GM19238 (cell line): Measurements from ENCODE around the gene HOXD12.

Experiments
- DNase-seq: peaks from one replicate; pipeline ENCODE4 v3.0.0; 2011; ENCODE audit warnings: low spot score; ENCODE audit not compliant: insufficient read length

The HOXD12 gene

DNA sequence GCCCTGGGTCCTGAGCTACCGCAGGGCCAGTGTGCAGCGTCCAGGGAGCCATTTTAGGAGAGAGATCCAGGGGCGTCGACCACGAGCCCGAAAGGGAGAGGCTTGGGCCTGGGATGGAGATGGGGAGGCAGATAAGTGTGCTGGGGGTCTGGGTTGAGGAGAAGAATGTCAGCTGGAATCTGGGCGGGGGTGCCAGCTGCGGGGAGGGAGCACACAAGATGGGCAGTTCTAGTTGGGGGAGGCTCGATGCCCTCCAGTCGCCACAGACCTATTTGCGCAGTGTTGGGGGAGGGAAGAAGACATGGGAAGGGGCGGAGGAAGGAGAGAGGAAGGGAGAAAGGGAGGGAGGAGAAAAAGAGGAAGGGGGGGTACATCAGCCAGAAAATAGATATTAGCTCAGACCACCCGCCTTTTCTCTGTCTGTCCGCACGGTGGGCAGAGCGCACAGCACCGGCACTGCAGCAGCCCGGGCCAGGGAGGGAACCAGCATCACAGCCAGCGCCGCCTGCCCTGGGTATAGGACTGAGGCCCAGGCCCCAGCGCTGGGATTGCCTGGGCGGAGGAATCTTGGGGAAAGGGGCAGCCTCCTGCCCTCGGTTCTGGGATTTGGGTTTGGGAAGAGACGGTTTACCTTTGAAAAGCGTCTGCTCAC, 5.6 kb downstream of the HOXD12 start:
- DNase-seq: no peak

DNA sequence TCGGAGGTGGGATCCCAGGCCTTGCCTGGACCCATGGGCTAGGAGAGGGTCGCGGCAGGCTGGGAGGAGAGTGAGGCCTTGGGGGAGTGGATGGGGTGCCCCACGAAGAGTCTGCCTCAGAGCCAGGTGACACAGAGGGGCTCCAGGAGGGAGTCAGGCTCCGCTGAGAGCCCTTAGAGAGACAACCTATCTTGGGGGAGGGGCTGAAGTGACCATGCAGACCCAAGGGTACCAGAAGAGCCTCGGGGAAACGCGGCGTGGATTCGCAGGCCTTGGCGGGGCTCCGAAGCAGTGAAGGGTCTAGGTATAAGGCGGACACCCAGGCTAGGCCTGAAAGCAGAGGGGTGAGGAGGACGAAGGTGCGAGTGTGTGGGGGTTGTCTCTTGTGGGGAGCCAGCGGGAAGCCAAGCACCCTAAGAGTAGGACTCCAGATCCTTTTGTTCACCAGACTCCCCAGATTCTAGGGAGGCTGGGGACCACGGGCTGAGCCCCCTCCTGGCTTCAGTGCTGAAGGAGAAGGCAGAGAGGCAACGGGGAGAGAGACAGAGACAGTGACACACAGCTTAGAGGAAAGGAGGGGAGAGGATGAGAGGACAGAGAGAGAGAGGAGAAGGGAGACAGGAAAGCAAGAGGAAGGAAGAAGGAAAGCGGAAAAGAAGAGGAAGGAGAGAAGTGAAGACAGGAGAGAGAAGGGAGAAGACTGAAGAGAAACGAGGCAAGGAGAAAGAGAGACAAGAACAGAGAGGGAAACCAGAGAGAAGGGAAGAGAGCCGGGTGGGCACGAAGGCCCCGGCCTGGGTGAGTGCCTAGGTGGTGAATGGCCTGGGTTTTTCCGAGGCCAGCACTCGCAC, 6.4 kb downstream of the HOXD12 start:
- DNase-seq: no peak

DNA sequence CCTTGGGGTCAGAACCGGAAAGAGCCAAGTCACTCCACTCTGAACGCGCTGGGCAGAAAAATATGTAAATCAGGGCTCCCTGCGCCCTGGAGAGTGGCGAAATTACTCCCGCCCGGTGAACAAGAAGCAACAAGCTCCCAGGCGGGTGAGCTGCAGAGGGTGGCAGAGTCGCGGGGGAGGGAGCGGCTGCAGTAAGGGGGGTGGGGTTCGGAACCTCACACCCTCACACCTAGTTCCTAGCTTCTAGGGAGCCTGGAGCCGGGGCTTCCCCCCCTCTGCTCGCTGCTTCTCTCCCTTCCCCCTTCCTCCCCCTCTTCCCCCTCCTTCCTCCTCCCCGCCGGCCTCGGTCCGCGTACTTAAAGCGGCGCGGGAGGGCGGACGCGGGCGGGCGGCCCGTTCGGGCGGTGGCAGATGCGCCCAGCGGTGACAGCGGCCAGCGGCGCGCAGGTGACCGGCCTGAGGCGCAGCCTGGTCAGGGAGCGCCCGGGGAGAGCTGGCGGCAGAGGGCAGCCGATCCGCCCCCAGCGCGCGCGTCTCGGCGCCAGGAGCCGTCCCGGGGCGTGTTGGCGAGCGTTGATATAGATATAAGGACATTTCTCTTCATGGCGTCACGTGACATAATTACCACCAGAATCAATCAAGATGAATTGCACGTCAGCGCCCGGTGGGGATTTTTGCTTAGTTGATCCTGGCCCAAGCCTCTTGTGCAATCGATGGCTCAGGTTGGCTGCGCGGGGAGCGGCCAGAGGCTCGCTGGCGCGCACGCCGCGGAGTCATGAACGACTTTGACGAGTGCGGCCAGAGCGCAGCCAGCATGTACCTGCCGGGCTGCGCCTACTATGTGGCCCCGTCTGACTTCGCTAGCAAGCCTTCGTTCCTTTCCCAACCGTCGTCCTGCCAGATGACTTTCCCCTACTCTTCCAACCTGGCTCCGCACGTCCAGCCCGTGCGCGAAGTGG, 7.3 kb downstream of the HOXD12 start, which contains the start of gene HOXD11:
TSS of gene HOXD11 (plus strand) at position 700 of the 959 bp plus-strand sequence. CDS start at position 776, 76 bp downstream.
- no peak for DNase-seq

- no peak for DNase-seq
Observed at GRCh38 chr2:176107731-176108181, 8.2 kb downstream of the HOXD12 start.

GRCh38 chr2:176109192-176109901, 9.8 kb downstream of the HOXD12 start:
- no peak for DNase-seq

- DNase-seq: no peak
Observed at GRCh38 chr2:176109946-176110345, 10.4 kb downstream of the HOXD12 start.

GRCh38 chr2:176110415-176111308, 11.1 kb downstream of the HOXD12 start:
- no peak for DNase-seq

- DNase-seq: no peak
Observed at GRCh38 chr2:176111309-176111663, 11.7 kb downstream of the HOXD12 start.

GRCh38 chr2:176111846-176112374, 12.3 kb downstream of the HOXD12 start:
- DNase-seq: no peak

DNA sequence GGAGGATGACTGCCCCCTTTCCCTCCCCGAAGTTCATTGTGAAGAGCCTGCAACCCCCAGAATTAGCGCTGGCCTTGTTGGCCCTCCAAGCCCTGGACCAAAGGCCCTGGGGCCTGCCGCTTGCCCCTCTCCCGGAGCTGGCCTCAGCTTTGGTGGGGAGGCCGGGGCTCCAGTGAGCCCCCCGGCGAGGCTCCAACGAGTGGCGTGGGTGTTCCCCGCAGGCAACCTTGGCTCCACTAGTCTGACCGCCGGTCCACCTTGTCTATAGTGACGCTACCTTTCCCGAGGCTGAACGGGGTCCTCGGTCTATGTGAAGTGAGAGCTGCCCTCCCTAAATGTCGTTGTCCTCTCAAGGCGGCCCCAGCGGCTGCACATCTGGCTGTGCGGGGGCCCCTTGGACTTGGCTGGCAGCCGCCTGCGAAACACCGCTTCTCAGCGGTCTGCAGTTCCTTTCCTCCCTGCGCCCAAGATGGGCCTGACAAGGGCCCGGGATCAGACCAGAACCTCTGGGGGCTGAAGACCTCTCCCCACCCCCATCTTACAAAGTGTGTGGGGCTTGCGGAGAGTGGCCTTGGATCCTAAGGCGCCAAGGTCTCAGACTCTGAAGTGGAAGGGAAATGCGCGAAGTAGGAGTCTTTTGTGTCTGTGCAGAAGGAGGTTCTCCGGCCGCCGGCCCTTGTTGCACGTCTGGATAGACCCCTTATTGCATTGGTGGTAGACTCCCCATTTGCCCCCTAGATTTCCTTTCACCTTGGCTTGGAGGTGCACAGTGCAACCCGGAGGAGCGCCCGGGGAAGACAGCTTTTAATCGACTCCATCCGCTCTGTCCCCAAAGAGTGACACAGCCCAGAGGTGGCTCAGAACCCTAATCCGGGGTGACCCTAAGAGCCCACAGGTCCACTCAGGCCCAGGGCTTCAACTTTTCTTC, 13.0 kb downstream of the HOXD12 start:
- DNase-seq: no peak

DNA sequence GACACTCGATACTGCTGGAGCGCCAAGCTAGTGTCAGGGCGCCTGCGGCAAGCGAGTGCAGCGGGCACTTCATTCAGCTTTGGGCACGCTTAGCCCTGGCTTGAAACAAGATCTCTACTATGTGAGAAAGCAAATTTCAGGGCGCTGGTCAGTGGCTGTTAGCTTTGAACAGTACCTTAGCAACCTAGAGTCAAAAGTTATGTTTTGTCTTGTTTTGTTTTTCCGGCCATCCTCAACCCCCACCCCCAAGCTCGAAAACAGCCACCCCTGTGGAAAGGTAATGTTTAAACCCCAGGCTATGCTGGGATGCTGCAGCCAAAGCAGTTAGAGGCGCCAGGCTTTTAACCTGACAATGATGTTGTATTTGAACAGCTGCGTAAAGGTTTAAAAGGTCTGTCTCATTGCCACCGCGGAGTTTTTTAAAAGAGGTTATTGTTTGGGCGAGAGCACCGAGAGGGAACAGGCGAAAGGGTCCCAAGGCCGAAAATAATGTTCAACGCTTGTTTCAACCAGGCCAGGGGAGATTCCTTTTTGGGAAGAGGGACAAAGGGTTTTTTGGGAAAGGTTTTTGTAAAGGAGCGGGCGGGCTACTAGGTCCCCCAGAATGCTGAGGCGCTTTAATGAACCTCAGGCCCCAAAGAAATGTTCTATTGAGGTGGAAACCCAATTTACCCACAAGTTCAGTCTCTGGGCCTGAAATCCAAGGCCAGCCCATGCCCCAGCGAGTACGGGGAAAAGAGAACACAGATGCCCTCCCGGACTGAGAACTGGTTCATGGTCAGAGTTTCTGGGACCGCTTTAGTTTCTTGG, 14.7 kb downstream of the HOXD12 start:
- DNase-seq: no peak

DNA sequence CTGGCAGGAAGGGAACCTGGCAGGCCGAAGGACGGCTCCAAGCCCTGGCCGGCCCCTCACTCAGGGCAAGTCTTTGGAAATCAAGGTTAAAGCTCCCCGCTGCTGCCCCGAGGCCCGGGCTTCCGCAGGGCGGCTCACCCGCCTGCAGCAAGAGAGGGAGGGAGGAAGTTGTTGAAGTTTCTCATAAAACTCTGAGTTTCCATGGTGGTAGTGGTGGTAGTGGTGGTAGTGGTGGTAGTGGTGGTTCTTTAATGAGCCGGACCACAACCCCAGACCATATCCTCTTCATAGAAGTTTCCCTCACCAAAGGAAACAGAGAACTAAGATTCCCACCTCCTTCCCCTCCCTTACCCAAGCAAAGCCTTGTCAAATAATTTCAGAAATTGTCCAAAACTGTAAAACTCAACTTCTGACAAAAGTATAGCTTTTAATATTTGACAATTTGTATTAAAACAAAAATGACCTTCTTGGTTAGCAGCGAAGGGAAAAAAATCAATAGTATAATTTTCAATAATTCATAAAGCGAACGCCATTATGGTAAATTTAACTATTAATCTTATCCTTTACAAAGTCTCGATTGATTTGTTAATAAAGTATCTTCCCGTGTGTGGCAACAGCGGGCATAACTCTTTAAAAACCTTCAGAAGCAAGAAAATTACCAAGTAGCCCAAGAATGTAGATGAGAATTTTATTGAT, 15.5 kb downstream of the HOXD12 start:
- no peak for DNase-seq

DNA sequence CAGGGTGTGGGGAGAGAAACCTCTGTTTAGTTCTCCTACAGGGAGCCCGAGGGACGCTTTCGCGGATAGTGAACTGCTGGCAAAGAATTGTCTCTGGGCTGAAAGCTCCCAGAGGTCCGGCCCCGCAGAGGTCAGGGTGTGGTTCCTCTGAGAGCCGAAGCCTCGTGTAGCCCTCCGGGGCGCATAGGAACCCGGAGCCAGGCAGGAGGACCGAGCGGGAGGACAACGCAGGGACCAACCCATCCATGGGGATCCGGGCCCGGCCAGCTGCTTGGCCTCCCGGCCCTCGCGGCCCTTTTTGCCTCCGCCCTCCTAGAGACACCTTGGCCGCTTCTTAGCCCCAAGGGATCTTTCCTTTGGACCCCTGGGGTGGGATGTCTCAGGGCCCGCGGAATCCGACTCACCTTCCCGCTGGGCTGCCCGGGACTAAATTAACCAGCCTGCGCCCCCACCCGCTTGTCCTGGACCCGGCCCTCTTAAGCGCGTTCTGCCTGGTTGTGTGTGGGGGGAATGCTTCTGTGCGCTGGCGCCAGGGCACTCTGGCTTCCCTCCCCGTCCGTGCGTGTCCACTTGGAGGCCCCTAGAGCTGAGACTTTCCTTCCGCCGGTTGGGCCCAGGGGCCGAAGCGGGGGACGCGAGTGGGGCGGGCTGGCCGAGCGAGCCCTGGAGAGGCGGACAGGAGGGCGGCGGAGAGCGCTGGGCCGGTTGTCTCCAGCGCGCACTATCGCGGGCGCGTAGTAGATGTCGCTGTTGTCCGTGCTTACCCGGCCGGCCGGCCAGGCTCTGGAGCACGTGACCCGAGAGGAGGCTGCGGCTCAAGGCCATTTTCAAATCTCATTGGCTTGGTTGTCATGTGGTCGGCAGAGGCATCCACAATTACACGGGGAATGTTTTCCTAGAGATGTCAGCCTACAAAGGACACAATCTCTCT, 16.6 kb downstream of the HOXD12 start, which contains the start of gene HOXD10:
TSS of gene HOXD10 (plus strand) at position 896 of the 931 bp plus-strand sequence. CDS start 56 bp downstream, outside the sequence.
- DNase-seq: no peak

DNA sequence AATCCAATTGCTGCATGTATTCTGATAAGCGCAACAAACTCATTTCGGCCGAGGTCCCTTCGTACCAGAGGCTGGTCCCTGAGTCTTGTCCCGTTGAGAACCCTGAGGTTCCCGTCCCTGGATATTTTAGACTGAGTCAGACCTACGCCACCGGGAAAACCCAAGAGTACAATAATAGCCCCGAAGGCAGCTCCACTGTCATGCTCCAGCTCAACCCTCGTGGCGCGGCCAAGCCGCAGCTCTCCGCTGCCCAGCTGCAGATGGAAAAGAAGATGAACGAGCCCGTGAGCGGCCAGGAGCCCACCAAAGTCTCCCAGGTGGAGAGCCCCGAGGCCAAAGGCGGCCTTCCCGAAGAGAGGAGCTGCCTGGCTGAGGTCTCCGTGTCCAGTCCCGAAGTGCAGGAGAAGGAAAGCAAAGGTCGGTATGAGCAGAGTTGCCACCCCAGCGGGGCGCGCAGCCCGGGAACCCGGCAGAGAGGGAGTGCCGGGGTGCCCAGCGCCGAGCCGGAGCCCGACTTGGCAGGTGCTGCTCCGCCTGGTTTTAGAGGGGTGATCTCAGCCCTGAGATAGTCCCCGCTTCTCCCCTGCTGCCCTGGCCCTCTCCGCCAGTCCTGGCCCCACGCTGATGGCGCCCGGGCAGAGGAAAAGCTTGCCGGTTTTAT, 17.7 kb downstream of the HOXD12 start:
- no peak for DNase-seq

DNA sequence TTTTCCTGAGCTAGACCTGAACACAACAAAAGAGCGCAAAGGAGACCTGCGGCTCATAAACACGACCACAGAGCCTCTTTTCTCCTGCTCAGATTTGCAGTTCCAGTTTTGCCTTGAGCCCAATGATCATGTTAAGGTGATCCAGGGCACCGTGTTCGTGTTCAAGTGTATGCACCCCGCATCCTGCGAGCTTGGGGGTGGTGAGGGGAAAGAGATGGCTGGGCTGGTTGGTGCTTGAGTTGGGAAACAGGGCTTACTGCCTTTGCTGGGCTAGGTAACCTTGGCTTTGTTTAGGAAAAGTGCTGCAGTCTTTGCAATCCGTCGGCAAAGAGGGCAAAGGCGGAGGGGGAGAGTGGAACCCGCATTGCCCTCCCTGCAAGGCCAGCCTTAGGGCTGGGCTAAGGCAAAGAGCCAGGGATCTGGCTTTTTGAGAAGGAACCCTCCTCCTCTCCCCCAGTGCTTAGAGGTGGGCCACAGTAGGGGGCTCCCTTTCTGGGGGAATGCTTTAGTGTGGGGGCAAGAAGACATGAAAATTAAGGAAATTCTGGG, 18.3 kb downstream of the HOXD12 start:
- DNase-seq: no peak
